ENCODE data around the gene SLC17A1. TPM values are rescaled to one million over a fixed set of nuclear protein-coding genes. Genes with fewer than 3 reads are reported as not detected.

Gene SLC17A1
- total and polyA plus RNA-seq, 2 of the 13 experiments (the other 11 are each of a cell fraction or from before 2014, with no cell fraction given), result 0.09 to 2.1 TPM

GRCh38 chr6:25833136-25833535 is 1.3 kb upstream of the SLC17A1 start (continued):
- no peak for TF ChIP-seq NAIF1 (CRISPR knock-in tag; IDR thresholded peaks at IDR 0.05; ENCODE audit: borderline replicate concordance)
- TF ChIP-seq, protein P1, sequence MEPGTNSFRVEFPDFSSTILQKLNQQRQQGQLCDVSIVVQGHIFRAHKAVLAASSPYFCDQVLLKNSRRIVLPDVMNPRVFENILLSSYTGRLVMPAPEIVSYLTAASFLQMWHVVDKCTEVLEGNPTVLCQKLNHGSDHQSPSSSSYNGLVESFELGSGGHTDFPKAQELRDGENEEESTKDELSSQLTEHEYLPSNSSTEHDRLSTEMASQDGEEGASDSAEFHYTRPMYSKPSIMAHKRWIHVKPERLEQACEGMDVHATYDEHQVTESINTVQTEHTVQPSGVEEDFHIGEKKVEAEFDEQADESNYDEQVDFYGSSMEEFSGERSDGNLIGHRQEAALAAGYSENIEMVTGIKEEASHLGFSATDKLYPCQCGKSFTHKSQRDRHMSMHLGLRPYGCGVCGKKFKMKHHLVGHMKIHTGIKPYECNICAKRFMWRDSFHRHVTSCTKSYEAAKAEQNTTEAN (CRISPR knock-in tag; conservative IDR thresholded peaks at IDR 0.05), result no peak
- TF ChIP-seq KDM3A (CRISPR knock-in tag; IDR thresholded peaks at IDR 0.05; ENCODE audit: low read depth), result no peak
- no peak for TF ChIP-seq CENPX (CRISPR knock-in tag; IDR thresholded peaks at IDR 0.05)
- no peak for TF ChIP-seq TFAP4 (IDR thresholded peaks at IDR 0.05; ENCODE audit: borderline replicate concordance, low read depth)
- TF ChIP-seq, protein P2, sequence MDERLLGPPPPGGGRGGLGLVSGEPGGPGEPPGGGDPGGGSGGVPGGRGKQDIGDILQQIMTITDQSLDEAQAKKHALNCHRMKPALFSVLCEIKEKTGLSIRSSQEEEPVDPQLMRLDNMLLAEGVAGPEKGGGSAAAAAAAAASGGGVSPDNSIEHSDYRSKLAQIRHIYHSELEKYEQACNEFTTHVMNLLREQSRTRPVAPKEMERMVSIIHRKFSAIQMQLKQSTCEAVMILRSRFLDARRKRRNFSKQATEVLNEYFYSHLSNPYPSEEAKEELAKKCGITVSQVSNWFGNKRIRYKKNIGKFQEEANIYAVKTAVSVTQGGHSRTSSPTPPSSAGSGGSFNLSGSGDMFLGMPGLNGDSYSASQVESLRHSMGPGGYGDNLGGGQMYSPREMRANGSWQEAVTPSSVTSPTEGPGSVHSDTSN (CRISPR knock-in tag; IDR thresholded peaks at IDR 0.05), result no peak
- no peak for TF ChIP-seq TCF12 (IDR thresholded peaks at IDR 0.05)
- no peak for TF ChIP-seq TCF12 (CRISPR knock-in tag; IDR thresholded peaks at IDR 0.05)
- no peak for TF ChIP-seq ATAD3A (CRISPR knock-in tag; IDR thresholded peaks at IDR 0.05)
- no peak for TF ChIP-seq TAF15 (IDR thresholded peaks at IDR 0.05; ENCODE audit: low read depth, low read length, poor library complexity, severe bottlenecking)
- TF ChIP-seq ZNF160 (CRISPR knock-in tag; IDR thresholded peaks at IDR 0.05), result no peak
- no peak for TF ChIP-seq MTA1 (CRISPR knock-in tag; IDR thresholded peaks at IDR 0.05; ENCODE audit: borderline replicate concordance)
- TF ChIP-seq ZNF207 (IDR thresholded peaks at IDR 0.05; ENCODE audit: borderline replicate concordance), result no peak
- no peak for TF ChIP-seq ARNT2 (CRISPR knock-in tag; IDR thresholded peaks at IDR 0.05; ENCODE audit: low read depth)
- TF ChIP-seq TBX3 (IDR thresholded peaks at IDR 0.05; ENCODE audit: borderline replicate concordance), result no peak
- TF ChIP-seq ZHX2 (IDR thresholded peaks at IDR 0.05; ENCODE audit: low read depth), result no peak
- TF ChIP-seq ZHX2 (CRISPR knock-in tag; IDR thresholded peaks at IDR 0.05; ENCODE audit: borderline replicate concordance), result no peak
- TF ChIP-seq HNF4G (IDR thresholded peaks at IDR 0.05; ENCODE audit: borderline replicate concordance, low read depth, low read length), result peak; percentile 76
- peak; percentile 39; the same call in 1 of the 2 replicates for TF ChIP-seq HNF4G (CRISPR knock-in tag; IDR thresholded peaks at IDR 0.05; ENCODE audit: borderline replicate concordance, low read depth)
- no peak for TF ChIP-seq MAZ (IDR thresholded peaks at IDR 0.05; ENCODE audit: borderline replicate concordance, low read depth, low read length)
- TF ChIP-seq MAZ (CRISPR knock-in tag; IDR thresholded peaks at IDR 0.05; ENCODE audit: low read depth), result no peak
- TF ChIP-seq HHEX (CRISPR knock-in tag; IDR thresholded peaks at IDR 0.05), result no peak
- peak; percentile 35; the same call in 1 of the 2 replicates for TF ChIP-seq RXRB (CRISPR knock-in tag; IDR thresholded peaks at IDR 0.05; ENCODE audit: borderline replicate concordance)
- no peak for TF ChIP-seq ZFP90 (CRISPR knock-in tag; IDR thresholded peaks at IDR 0.05; ENCODE audit: borderline replicate concordance)

Measured in HepG2 (cell line).